Hepatic stellate cell (primary cell): Measurements from ENCODE around the gene TMEM218.
"Not testable (repeated sequence)": the region's sequence is repeated elsewhere in the genome, so short reads cannot be mapped to it uniquely, and the experiment has no call there.

Experiments used
- DNase-seq: peaks from one replicate; pipeline ENCODE4 v3.0.0; 2011; ENCODE audit warnings: low spot score

Gene TMEM218

GRCh38 chr11:125090151-125090550 lies 21.3 kb downstream of the TMEM218 start:
- DNase-seq = not testable (repeated sequence)

GRCh38 chr11:125089481-125089880 lies 21.9 kb downstream of the TMEM218 start:
- DNase-seq = not testable (repeated sequence)

- DNase-seq = no peak
Observed at GRCh38 chr11:125088576-125089455, 22.6 kb downstream of the TMEM218 start.

GRCh38 chr11:125088123-125088522 lies 23.3 kb downstream of the TMEM218 start:
- no peak for DNase-seq

GRCh38 chr11:125086633-125087296 lies 24.7 kb downstream of the TMEM218 start:
- no peak for DNase-seq

- no peak for DNase-seq
Observed at GRCh38 chr11:125085301-125086081, 25.9 kb downstream of the TMEM218 start.

GRCh38 chr11:125084761-125085231 lies 26.6 kb downstream of the TMEM218 start:
- no peak for DNase-seq

- DNase-seq = no peak
Observed at GRCh38 chr11:125084057-125084416, 27.4 kb downstream of the TMEM218 start.

- DNase-seq = no peak
Observed at GRCh38 chr11:125083312-125084056, 27.9 kb downstream of the TMEM218 start.

- peak; percentile 96 for DNase-seq
Observed at GRCh38 chr11:125082611-125083311, 28.7 kb downstream of the TMEM218 start.

GRCh38 chr11:125082040-125082439 lies 29.4 kb downstream of the TMEM218 start:
- DNase-seq = no peak

- DNase-seq = no peak
Observed at GRCh38 chr11:125081098-125081798, 30.2 kb downstream of the TMEM218 start.

- no peak for DNase-seq
Observed at GRCh38 chr11:125080531-125080911, 30.9 kb downstream of the TMEM218 start.

- no peak for DNase-seq
Observed at GRCh38 chr11:125079878-125080530, 31.4 kb downstream of the TMEM218 start.

GRCh38 chr11:125079151-125079877 lies 32.1 kb downstream of the TMEM218 start:
- no peak for DNase-seq

GRCh38 chr11:125078516-125079140 lies 32.8 kb downstream of the TMEM218 start:
- DNase-seq = no peak

GRCh38 chr11:125078016-125078415 lies 33.4 kb downstream of the TMEM218 start:
- no peak for DNase-seq

- DNase-seq = no peak
Observed at GRCh38 chr11:125076378-125076945, 35.0 kb downstream of the TMEM218 start.
